Keratinocyte (primary cell): ENCODE results near the gene PLD1. TPM values are rescaled to one million over a fixed set of nuclear protein-coding genes. Genes with fewer than 3 reads are reported as not detected.

Source experiments
- DNase-seq: peaks from one replicate; pipeline ENCODE4 v3.0.0-alpha.2; 2011; ENCODE audit warnings: low read depth, missing footprints, low spot score
- FAIRE-seq: peaks from 2 replicates; lab custom pipeline; 2011; peaks lifted over from hg19 to GRCh38; lab: Jason Lieb, UNC
- H2AFZ ChIP-seq: 2 replicates; pipeline ENCODE4 v1.6.0; 2012; ENCODE audit warnings: low read length, control low read depth, inconsistent platforms; ENCODE audit not compliant: control insufficient read depth
- H3K27ac ChIP-seq: 2 replicates; pipeline ENCODE4 v1.5.1; 2011; ENCODE audit warnings: low read length; ENCODE audit not compliant: control insufficient read depth, insufficient read depth
- H3K27me3 ChIP-seq: 3 replicates; pipeline ENCODE4 v1.6.0; 2011; ENCODE audit warnings: low read length; ENCODE audit not compliant: control insufficient read depth, insufficient read depth; ENCODE audit errors: extremely low read depth
- H3K36me3 ChIP-seq, 2 experiments: 2 replicates in 1 of 2; 3 replicates in 1 of 2; pipeline ENCODE4 v1.5.1; 2011; ENCODE audit warnings: low read length in 2 of 2, mild to moderate bottlenecking in 1 of 2; ENCODE audit not compliant: control insufficient read depth in 2 of 2, insufficient read depth in 2 of 2; ENCODE audit errors: extremely low read depth in 1 of 2
- H3K4me1 ChIP-seq: 3 replicates; pipeline ENCODE4 v1.5.1; 2011; ENCODE audit warnings: low read length; ENCODE audit not compliant: control insufficient read depth, insufficient read depth; ENCODE audit errors: extremely low read depth
- H3K4me2 ChIP-seq: 3 replicates; pipeline ENCODE4 v1.6.0; 2011; ENCODE audit warnings: low read depth, low read length; ENCODE audit not compliant: control insufficient read depth, insufficient read depth; ENCODE audit errors: extremely low read depth
- H3K4me3 ChIP-seq, 3 experiments: fragments of 200-600 bp in 1 of 3; sonication (generic) in 1 of 3; 2 replicates in 2 of 3; 3 replicates in 1 of 3; pipeline ENCODE4 v1.5.1; 2011 to 2016; ENCODE audit warnings: low read length in 3 of 3, mild to moderate bottlenecking in 3 of 3, control low read depth in 2 of 3, inconsistent platforms in 1 of 3, low read depth in 1 of 3, mixed read lengths in 1 of 3, mixed run types in 1 of 3, moderate library complexity in 1 of 3; ENCODE audit not compliant: control insufficient read depth in 2 of 3, insufficient read depth in 2 of 3; ENCODE audit errors: extremely low read depth in 1 of 3
- H3K79me2 ChIP-seq: 2 replicates; pipeline ENCODE4 v1.6.0; 2012; ENCODE audit warnings: low read length; ENCODE audit not compliant: control insufficient read depth, insufficient read depth
- H3K9ac ChIP-seq: 3 replicates; pipeline ENCODE4 v1.6.0; 2011; ENCODE audit warnings: low read length; ENCODE audit not compliant: control insufficient read depth, insufficient read depth; ENCODE audit errors: extremely low read depth
- H3K9me1 ChIP-seq: 3 replicates; pipeline ENCODE4 v1.6.0; 2011; ENCODE audit warnings: low read length; ENCODE audit not compliant: control insufficient read depth, insufficient read depth; ENCODE audit errors: extremely low read depth
- H3K9me3 ChIP-seq: 2 replicates; pipeline ENCODE4 v1.5.1; 2012; ENCODE audit warnings: low read depth, low read length; ENCODE audit not compliant: control insufficient read depth
- H4K20me1 ChIP-seq: 3 replicates; pipeline ENCODE4 v1.6.0; 2011; ENCODE audit warnings: low read length; ENCODE audit not compliant: control insufficient read depth, insufficient read depth; ENCODE audit errors: extremely low read depth
- EZH2 ChIP-seq: IDR thresholded peaks from one replicate; pipeline ENCODE4 v1.6.1; 2012; ENCODE audit warnings: inconsistent platforms, mild to moderate bottlenecking, low read length, moderate library complexity
- dilution Hi-C: fragments of 300-500 bp; cut with MboI; formaldehyde crosslinking; loops from one replicate; pipeline ENCODE4 v1.7.0; 2020; ENCODE audit warnings: low sequenced_read_pairs; ENCODE audit not compliant: extremely low pct_ligation_motif_present
- polyA plus RNA-seq, 5 experiments: library from polyadenylated mRNA; depleted of rRNA in 3 of 5; stranded (reverse) in 3 of 5; stranded (forward) in 1 of 5; unstranded in 1 of 5; fragments of >200 nt; gene quantifications; 1 replicate in 1 of 5; 2 replicates in 3 of 5; 3 replicates in 1 of 5; pipeline versions ENCODE4 v1.2.1 to v1.2.3, GENCODE V29; 2011 to 2012; ENCODE audit warnings: missing spikeins in 2 of 5, low read depth in 1 of 5, low replicate concordance in 1 of 5
- TF ChIP-seq, protein P1 (sequence below), 3 experiments: IDR thresholded peaks in 1 of 3; conservative IDR thresholded peaks in 1 of 3; optimal IDR thresholded peaks in 1 of 3; 2 replicates in 2 of 3; 3 replicates in 1 of 3; pipeline versions ENCODE3 to v1.5.1; 2011; ENCODE audit warnings: low read length in 3 of 3, mild to moderate bottlenecking in 3 of 3, moderate library complexity in 2 of 3, control low read depth in 1 of 3, inconsistent platforms in 1 of 3; ENCODE audit not compliant: insufficient read depth in 2 of 3; ENCODE audit errors: extremely low read depth in 1 of 3

The PLD1 gene
- polyA plus RNA-seq, 1 donor (not counting 4 experiments of a cell fraction or from before 2014, with no cell fraction given), result 14.7 TPM

DNA sequence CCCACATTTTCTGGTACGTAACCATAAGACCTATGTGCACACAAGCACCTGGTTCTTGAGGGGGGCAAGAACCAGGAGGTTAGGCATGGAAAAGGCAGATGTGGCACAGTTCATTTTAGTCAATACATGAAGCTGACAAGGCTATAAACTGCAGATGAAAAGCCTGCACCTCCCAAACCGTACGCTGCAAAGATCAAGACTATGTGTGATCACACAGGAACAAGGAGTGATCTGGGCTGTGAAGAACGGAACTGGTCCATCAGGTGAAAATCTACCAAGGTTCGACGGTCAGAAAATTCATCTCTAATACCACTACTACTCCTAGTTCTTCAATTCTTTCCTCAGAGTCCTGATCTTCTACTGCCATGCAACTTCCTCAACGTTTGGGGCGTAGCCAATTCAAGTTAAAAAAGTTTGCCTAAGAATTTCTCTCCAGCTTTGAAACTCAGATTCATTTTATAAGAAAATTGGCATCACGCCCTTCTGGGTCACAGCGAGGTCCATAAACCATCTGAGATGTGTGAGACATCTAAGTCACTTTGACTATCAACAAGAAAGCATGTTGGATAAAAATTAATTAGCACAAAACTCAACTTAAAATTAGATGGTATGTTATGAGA, 41.9 kb downstream of the PLD1 start:
- TF ChIP-seq, protein P1, sequence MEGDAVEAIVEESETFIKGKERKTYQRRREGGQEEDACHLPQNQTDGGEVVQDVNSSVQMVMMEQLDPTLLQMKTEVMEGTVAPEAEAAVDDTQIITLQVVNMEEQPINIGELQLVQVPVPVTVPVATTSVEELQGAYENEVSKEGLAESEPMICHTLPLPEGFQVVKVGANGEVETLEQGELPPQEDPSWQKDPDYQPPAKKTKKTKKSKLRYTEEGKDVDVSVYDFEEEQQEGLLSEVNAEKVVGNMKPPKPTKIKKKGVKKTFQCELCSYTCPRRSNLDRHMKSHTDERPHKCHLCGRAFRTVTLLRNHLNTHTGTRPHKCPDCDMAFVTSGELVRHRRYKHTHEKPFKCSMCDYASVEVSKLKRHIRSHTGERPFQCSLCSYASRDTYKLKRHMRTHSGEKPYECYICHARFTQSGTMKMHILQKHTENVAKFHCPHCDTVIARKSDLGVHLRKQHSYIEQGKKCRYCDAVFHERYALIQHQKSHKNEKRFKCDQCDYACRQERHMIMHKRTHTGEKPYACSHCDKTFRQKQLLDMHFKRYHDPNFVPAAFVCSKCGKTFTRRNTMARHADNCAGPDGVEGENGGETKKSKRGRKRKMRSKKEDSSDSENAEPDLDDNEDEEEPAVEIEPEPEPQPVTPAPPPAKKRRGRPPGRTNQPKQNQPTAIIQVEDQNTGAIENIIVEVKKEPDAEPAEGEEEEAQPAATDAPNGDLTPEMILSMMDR (optimal IDR thresholded peaks at IDR 0.05 in 1 of 3, IDR thresholded peaks at IDR 0.05 in 1 of 3, conservative IDR thresholded peaks at IDR 0.05 in 1 of 3; ENCODE audit: extremely low read depth in 1 of 3, insufficient read depth in 2 of 3, low read length in 3 of 3), result no peak
- no peak for TF ChIP-seq EZH2
- H3K4me1 ChIP-seq, result peaks cover 11% of the 10 kb centered on the region
- no peak overlapping the region for H3K9ac ChIP-seq
- H3K36me3 ChIP-seq, result no peaks in the 10 kb centered on the region
- DNase-seq (no peak), FAIRE-seq (no peak)
- no peak overlapping the region for H3K27ac ChIP-seq
- H3K4me2 ChIP-seq, result no peak overlapping the region
- H3K79me2 ChIP-seq, result no peaks in the 10 kb centered on the region
- no peaks in the 10 kb centered on the region for H4K20me1 ChIP-seq
- H3K27me3 ChIP-seq, result no peaks in the 10 kb centered on the region
- no peaks in the 10 kb centered on the region for H3K9me3 ChIP-seq
- no peaks in the 10 kb centered on the region for H3K9me1 ChIP-seq
- H2AFZ ChIP-seq, result no peak overlapping the region
- dilution Hi-C loops, result no loop called here
- H3K4me3 ChIP-seq, result no peak overlapping the region

DNA sequence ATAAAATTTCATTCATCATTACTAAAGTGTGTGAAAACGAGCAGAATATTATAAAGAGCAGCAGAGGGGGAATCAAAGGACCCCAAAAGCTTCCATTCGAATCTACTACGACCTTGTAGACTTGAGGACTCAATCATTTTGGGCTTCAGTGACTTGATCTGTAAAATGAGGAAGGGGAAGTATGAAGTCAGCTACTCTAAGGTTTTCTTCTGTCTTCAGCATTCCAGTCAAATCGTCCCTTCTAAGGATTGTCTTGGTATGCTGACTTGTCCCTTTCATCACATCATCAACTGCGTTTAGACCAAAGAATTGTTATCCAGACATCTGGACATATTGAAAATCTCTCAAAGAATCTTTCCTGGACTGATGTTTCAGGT, 44.8 kb downstream of the PLD1 start:
- Histone ChIP-seq H3K4me3 (no peak overlapping the region), H2AFZ (no peak overlapping the region), H3K27ac (no peak overlapping the region), H3K9ac (no peak overlapping the region), H3K27me3 (no peaks in the 10 kb centered on the region), H3K4me1 (no peaks in the 10 kb centered on the region), H4K20me1 (no peaks in the 10 kb centered on the region), H3K4me2 (no peak overlapping the region), H3K36me3 (no peaks in the 10 kb centered on the region), H3K79me2 (no peaks in the 10 kb centered on the region), H3K9me1 (no peaks in the 10 kb centered on the region), H3K9me3 (no peaks in the 10 kb centered on the region)
- no peak for FAIRE-seq
- TF ChIP-seq, protein P1 (optimal IDR thresholded peaks at IDR 0.05 in 1 of 3, IDR thresholded peaks at IDR 0.05 in 1 of 3, conservative IDR thresholded peaks at IDR 0.05 in 1 of 3; ENCODE audit: extremely low read depth in 1 of 3, insufficient read depth in 2 of 3, low read length in 3 of 3), result no peak
- TF ChIP-seq EZH2, result no peak
- dilution Hi-C loops, result no loop called here
- DNase-seq, result no peak
